Stimulated activated memory B cell treated with anti-CD40 and anti-IgM and Interleukin-4, amounts not matched to agents 10 μg/mL and 1 μg/mL and 100 μg/mL, for 72 hours (primary cell): ENCODE data around the gene IFFO2.
A peak's percentile ranks its signal among the peaks of the same experiment; 100 is the strongest.

Source experiments
- ATAC-seq: fragments of 150-1000 bp; cut with Tn5 transposase; 2 replicates; pipeline ENCODE4 v1.10.0; 2021
- H3K27ac Mint-ChIP-seq: one replicate; pipeline ENCODE4 v1.8.0; 2022; ENCODE audit warnings: mild to moderate bottlenecking, mixed read lengths
- H3K27me3 Mint-ChIP-seq: one replicate; pipeline ENCODE4 v1.8.0; 2022; ENCODE audit warnings: mixed read lengths
- H3K36me3 Mint-ChIP-seq: one replicate; pipeline ENCODE4 v1.8.0; 2022; ENCODE audit warnings: mixed read lengths
- H3K4me1 Mint-ChIP-seq: one replicate; pipeline ENCODE4 v1.8.0; 2022; ENCODE audit warnings: mixed read lengths
- H3K4me3 Mint-ChIP-seq: one replicate; pipeline ENCODE4 v1.8.0; 2022; ENCODE audit warnings: mild to moderate bottlenecking, moderate library complexity, mixed read lengths
- H3K9me3 Mint-ChIP-seq: one replicate; pipeline ENCODE4 v1.8.0; 2022; ENCODE audit warnings: mixed read lengths

The IFFO2 gene

GRCh38 chr1:18948913-18949685 is 7.4 kb downstream of the IFFO2 start:
- peaks cover 94% of the 10 kb centered on the region for H3K4me1 Mint-ChIP-seq
- no peak for ATAC-seq
- no peaks in the 10 kb centered on the region for H3K36me3 Mint-ChIP-seq
- H3K9me3 Mint-ChIP-seq: no peaks in the 10 kb centered on the region
- H3K27ac Mint-ChIP-seq: peak overlapping the region; percentile 96
- peak overlapping the region; percentile 85 for H3K4me3 Mint-ChIP-seq
- H3K27me3 Mint-ChIP-seq: no peaks in the 10 kb centered on the region

- Mint-ChIP-seq H3K27ac (peak overlapping the region; percentile 96), H3K4me3 (no peak overlapping the region), H3K27me3 (no peaks in the 10 kb centered on the region), H3K36me3 (peaks cover 8% of the 10 kb centered on the region), H3K4me1 (peaks cover 94% of the 10 kb centered on the region), H3K9me3 (no peaks in the 10 kb centered on the region)
- peak; percentile 51 for ATAC-seq
Observed at GRCh38 chr1:18948048-18948912, 8.2 kb downstream of the IFFO2 start.

GRCh38 chr1:18947570-18947969 is 8.9 kb downstream of the IFFO2 start:
- no peak for ATAC-seq
- Mint-ChIP-seq H3K4me1 (peaks cover 87% of the 10 kb centered on the region), H3K9me3 (no peaks in the 10 kb centered on the region), H3K4me3 (no peak overlapping the region), H3K36me3 (peaks cover 8% of the 10 kb centered on the region), H3K27me3 (no peaks in the 10 kb centered on the region), H3K27ac (peak overlapping the region; percentile 96)

GRCh38 chr1:18946550-18947381 is 9.7 kb downstream of the IFFO2 start:
- Mint-ChIP-seq H3K4me1 (peaks cover 79% of the 10 kb centered on the region), H3K27ac (peak overlapping the region; percentile 96), H3K36me3 (peaks cover 8% of the 10 kb centered on the region), H3K9me3 (no peaks in the 10 kb centered on the region), H3K4me3 (no peak overlapping the region), H3K27me3 (no peaks in the 10 kb centered on the region)
- ATAC-seq: no peak

- H3K27ac Mint-ChIP-seq: peak overlapping the region; percentile 38
- peaks cover 8% of the 10 kb centered on the region for H3K36me3 Mint-ChIP-seq
- peaks cover 69% of the 10 kb centered on the region for H3K4me1 Mint-ChIP-seq
- H3K4me3 Mint-ChIP-seq: no peak overlapping the region
- H3K9me3 Mint-ChIP-seq: no peaks in the 10 kb centered on the region
- H3K27me3 Mint-ChIP-seq: no peaks in the 10 kb centered on the region
- no peak for ATAC-seq
Observed at GRCh38 chr1:18945401-18945849, 11.1 kb downstream of the IFFO2 start.

GRCh38 chr1:18944810-18945209 is 11.7 kb downstream of the IFFO2 start:
- Mint-ChIP-seq H3K4me3 (no peak overlapping the region), H3K27ac (peak overlapping the region; percentile 38), H3K36me3 (peaks cover 8% of the 10 kb centered on the region), H3K9me3 (no peaks in the 10 kb centered on the region), H3K27me3 (no peaks in the 10 kb centered on the region), H3K4me1 (peaks cover 69% of the 10 kb centered on the region)
- no peak for ATAC-seq

- no peaks in the 10 kb centered on the region for H3K27me3 Mint-ChIP-seq
- H3K9me3 Mint-ChIP-seq: no peaks in the 10 kb centered on the region
- no peak overlapping the region for H3K4me3 Mint-ChIP-seq
- peak overlapping the region; percentile 38 for H3K27ac Mint-ChIP-seq
- peaks cover 65% of the 10 kb centered on the region for H3K4me1 Mint-ChIP-seq
- H3K36me3 Mint-ChIP-seq: peaks cover 8% of the 10 kb centered on the region
- ATAC-seq: no peak
Observed at GRCh38 chr1:18943914-18944572, 12.4 kb downstream of the IFFO2 start.

GRCh38 chr1:18943162-18943561 is 13.3 kb downstream of the IFFO2 start:
- peaks cover 64% of the 10 kb centered on the region for H3K4me1 Mint-ChIP-seq
- no peaks in the 10 kb centered on the region for H3K27me3 Mint-ChIP-seq
- no peaks in the 10 kb centered on the region for H3K9me3 Mint-ChIP-seq
- ATAC-seq: no peak
- peaks cover 8% of the 10 kb centered on the region for H3K36me3 Mint-ChIP-seq
- H3K27ac Mint-ChIP-seq: peak overlapping the region; percentile 38
- H3K4me3 Mint-ChIP-seq: no peak overlapping the region

- H3K9me3 Mint-ChIP-seq: no peaks in the 10 kb centered on the region
- ATAC-seq: no peak
- no peaks in the 10 kb centered on the region for H3K27me3 Mint-ChIP-seq
- H3K36me3 Mint-ChIP-seq: peaks cover 8% of the 10 kb centered on the region
- H3K4me3 Mint-ChIP-seq: no peak overlapping the region
- peaks cover 60% of the 10 kb centered on the region for H3K4me1 Mint-ChIP-seq
- H3K27ac Mint-ChIP-seq: no peak overlapping the region
Observed at GRCh38 chr1:18942340-18942739, 14.1 kb downstream of the IFFO2 start.

- H3K27ac Mint-ChIP-seq: no peak overlapping the region
- H3K4me1 Mint-ChIP-seq: peaks cover 59% of the 10 kb centered on the region
- H3K9me3 Mint-ChIP-seq: no peaks in the 10 kb centered on the region
- no peak for ATAC-seq
- peaks cover 8% of the 10 kb centered on the region for H3K36me3 Mint-ChIP-seq
- no peak overlapping the region for H3K4me3 Mint-ChIP-seq
- H3K27me3 Mint-ChIP-seq: no peaks in the 10 kb centered on the region
Observed at GRCh38 chr1:18941221-18942141, 15.0 kb downstream of the IFFO2 start.

GRCh38 chr1:18940303-18941020 is 16.0 kb downstream of the IFFO2 start:
- Mint-ChIP-seq H3K4me1 (peaks cover 60% of the 10 kb centered on the region), H3K36me3 (peaks cover 8% of the 10 kb centered on the region), H3K27me3 (no peaks in the 10 kb centered on the region), H3K4me3 (no peak overlapping the region), H3K27ac (no peak overlapping the region), H3K9me3 (no peaks in the 10 kb centered on the region)
- no peak for ATAC-seq

GRCh38 chr1:18939398-18940302 is 16.8 kb downstream of the IFFO2 start:
- Mint-ChIP-seq H3K27ac (no peak overlapping the region), H3K36me3 (peaks cover 8% of the 10 kb centered on the region)
- no peak for ATAC-seq

More at GRCh38 chr1:18939398-18940302, 16.8 kb downstream of the IFFO2 start:
- peaks cover 52% of the 10 kb centered on the region for H3K4me1 Mint-ChIP-seq
- H3K9me3 Mint-ChIP-seq: no peaks in the 10 kb centered on the region
- H3K27me3 Mint-ChIP-seq: no peaks in the 10 kb centered on the region
- H3K4me3 Mint-ChIP-seq: no peak overlapping the region
